K562 (cell line): ENCODE data around the gene CSTB. TPM values are rescaled to one million over a fixed set of nuclear protein-coding genes. Genes with fewer than 3 reads are reported as not detected.

Experiments used
- ATF1 ChIP-seq, 2 experiments: fragments of 450-650 bp in 1 of 2; IDR thresholded peaks; 2 replicates each; pipeline ENCODE4 v1.6.1; 2016; ENCODE audit warnings: missing compliant biosample characterization in 1 of 2, missing genetic modification characterization in 1 of 2
- DMBX1 ChIP-seq: fragments of 250-450 bp; sonication (Bioruptor Pico); IDR thresholded peaks from 2 replicates; pipeline ENCODE4 v1.8.0; 2022; ENCODE audit warnings: inconsistent platforms, mild to moderate bottlenecking, moderate library complexity, borderline replicate concordance
- ELF4 ChIP-seq: fragments of 450-650 bp; formaldehyde crosslinking; IDR thresholded peaks from 2 replicates; pipeline ENCODE4 v1.4.0; 2022; ENCODE audit warnings: missing genetic modification characterization
- EP400 ChIP-seq: fragments of 450-650 bp; IDR thresholded peaks from 2 replicates; pipeline ENCODE4 v1.6.1; 2017; ENCODE audit warnings: antibody characterized with exemption, mild to moderate bottlenecking, moderate library complexity
- ERF ChIP-seq: fragments of 450-650 bp; formaldehyde crosslinking; IDR thresholded peaks from 2 replicates; pipeline ENCODE4 v1.4.0; 2020; ENCODE audit warnings: mild to moderate bottlenecking, mixed read lengths
- ETV1 ChIP-seq: fragments of 450-650 bp; conservative IDR thresholded peaks from 2 replicates; pipeline ENCODE4 v1.6.1; 2016; ENCODE audit warnings: missing genetic modification characterization, control low read depth, low read depth, missing compliant biosample characterization
- HNRNPLL ChIP-seq: fragments of 200-400 bp; formaldehyde crosslinking; IDR thresholded peaks from 2 replicates; pipeline ENCODE4 v1.6.1; 2017; ENCODE audit warnings: low read length, low read depth, mild to moderate bottlenecking; ENCODE audit not compliant: poor library complexity, severe bottlenecking
- LCOR ChIP-seq: sonication (generic); formaldehyde crosslinking; IDR thresholded peaks from 2 replicates; pipeline ENCODE4 v1.8.0; 2022; ENCODE audit warnings: mild to moderate bottlenecking, missing genetic modification reagents
- POLR2B ChIP-seq: fragments of 450-650 bp; IDR thresholded peaks from 2 replicates; pipeline ENCODE4 v1.6.1; 2018; ENCODE audit warnings: low read depth; ENCODE audit not compliant: partially characterized antibody
- RAD21 ChIP-seq, 2 experiments: fragments of 250-450 bp in 1 of 2; fragments of 450-650 bp in 1 of 2; sonication (Bioruptor Pico) in 1 of 2; formaldehyde crosslinking in 1 of 2; IDR thresholded peaks in 1 of 2; conservative IDR thresholded peaks in 1 of 2; 2 replicates each; pipeline versions ENCODE4 v1.4.0 to v1.8.0; 2020 to 2022; ENCODE audit warnings: mild to moderate bottlenecking in 2 of 2, moderate library complexity in 1 of 2
- SNIP1 ChIP-seq: fragments of 450-650 bp; IDR thresholded peaks from 2 replicates; pipeline ENCODE4 v1.7.1; 2017; ENCODE audit warnings: low read depth, mild to moderate bottlenecking
- ZNF586 ChIP-seq: fragments of 450-650 bp; formaldehyde crosslinking; conservative IDR thresholded peaks from 2 replicates; pipeline ENCODE4 v1.4.0; 2020; ENCODE audit warnings: mild to moderate bottlenecking, moderate library complexity
- ZNF76 ChIP-seq: fragments of 250-450 bp; sonication (Bioruptor Pico); IDR thresholded peaks from 2 replicates; pipeline ENCODE4 v1.4.0; 2020; ENCODE audit warnings: mild to moderate bottlenecking, moderate library complexity, borderline replicate concordance
- ZSCAN32 ChIP-seq: fragments of 450-650 bp; formaldehyde crosslinking; IDR thresholded peaks from 2 replicates; pipeline ENCODE4 v1.4.0; 2020; ENCODE audit warnings: mild to moderate bottlenecking, moderate library complexity
- polyA plus RNA-seq, 8 experiments: library from polyadenylated mRNA; depleted of rRNA in 4 of 8; stranded (reverse) in 5 of 8; unstranded in 3 of 8; fragments of >200 nt; fragmentation: Nextera tagmentation in 2 of 8; fragmentation: Illumina TruSeq in 1 of 8; extraction: Ambion mirVana in 2 of 8; extraction: Trizol in 1 of 8; gene quantifications; 2 replicates each; pipeline versions ENCODE4 v1.2.1 to v1.2.3, GENCODE V29; 2011 to 2014; ENCODE audit warnings: inconsistent platforms in 1 of 8, missing spikeins in 1 of 8
- total RNA-seq, 7 experiments: library from RNA; depleted of rRNA in 6 of 7; stranded (reverse); fragments of >200 nt in 6 of 7; fragmentation: Illumina TruSeq in 2 of 7; extraction: Trizol in 2 of 7; gene quantifications; 2 replicates each; pipeline versions ENCODE4 v1.2.1 to v1.2.3, GENCODE V29; 2011 to 2021; ENCODE audit warnings: low replicate concordance in 1 of 7
- TF ChIP-seq, protein P1 (sequence below), 2 experiments: fragments of 450-650 bp; formaldehyde crosslinking in 1 of 2; IDR thresholded peaks; 2 replicates each; pipeline versions ENCODE4 v1.4.0 to v1.6.1; 2014 to 2020; ENCODE audit warnings: mild to moderate bottlenecking in 2 of 2, borderline replicate concordance in 1 of 2, low read depth in 1 of 2
- TF ChIP-seq, protein P2 (sequence below): sonication (generic); formaldehyde crosslinking; IDR thresholded peaks from 2 replicates; pipeline ENCODE4 v1.5.0; 2020; ENCODE audit warnings: missing genetic modification reagents

CSTB gene
- total and polyA plus RNA-seq, 9 of the 15 experiments (the other 6 are each of a cell fraction or from before 2014, with no cell fraction given): 12.4 to 65.0 (median 31.7) TPM

DNA sequence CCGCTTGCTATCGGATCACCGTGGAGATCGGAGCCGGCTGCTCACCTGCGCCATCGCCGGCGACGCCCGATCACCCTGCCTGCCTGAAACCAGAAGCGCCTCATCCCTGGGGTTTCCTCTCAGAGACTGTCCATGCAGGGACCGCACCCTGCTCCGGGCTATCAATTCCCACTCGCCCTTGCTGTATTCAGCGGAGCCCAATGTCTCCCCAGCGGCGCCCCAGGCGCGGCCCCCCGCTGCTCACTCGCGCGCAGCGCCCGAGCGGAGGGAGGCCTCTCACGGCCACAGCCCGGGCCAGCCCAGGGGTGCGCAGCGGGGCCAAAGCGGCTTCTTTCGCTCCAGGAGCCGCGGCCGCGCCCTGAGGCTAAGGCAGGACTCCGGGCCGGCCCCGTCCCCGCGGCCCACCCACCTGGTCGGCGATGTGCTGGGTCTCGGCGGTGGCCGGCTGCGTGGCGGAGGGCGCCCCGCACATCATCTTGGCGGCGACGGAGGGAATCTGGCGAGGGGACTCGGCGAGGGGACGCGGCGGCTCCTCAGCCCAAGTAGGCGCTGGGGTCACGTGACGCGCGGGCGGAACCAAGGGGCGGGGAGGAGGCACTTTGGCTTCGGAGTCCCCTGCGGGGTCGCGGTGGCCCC, at the start of gene CSTB (continued):
- TF ChIP-seq, protein P1, sequence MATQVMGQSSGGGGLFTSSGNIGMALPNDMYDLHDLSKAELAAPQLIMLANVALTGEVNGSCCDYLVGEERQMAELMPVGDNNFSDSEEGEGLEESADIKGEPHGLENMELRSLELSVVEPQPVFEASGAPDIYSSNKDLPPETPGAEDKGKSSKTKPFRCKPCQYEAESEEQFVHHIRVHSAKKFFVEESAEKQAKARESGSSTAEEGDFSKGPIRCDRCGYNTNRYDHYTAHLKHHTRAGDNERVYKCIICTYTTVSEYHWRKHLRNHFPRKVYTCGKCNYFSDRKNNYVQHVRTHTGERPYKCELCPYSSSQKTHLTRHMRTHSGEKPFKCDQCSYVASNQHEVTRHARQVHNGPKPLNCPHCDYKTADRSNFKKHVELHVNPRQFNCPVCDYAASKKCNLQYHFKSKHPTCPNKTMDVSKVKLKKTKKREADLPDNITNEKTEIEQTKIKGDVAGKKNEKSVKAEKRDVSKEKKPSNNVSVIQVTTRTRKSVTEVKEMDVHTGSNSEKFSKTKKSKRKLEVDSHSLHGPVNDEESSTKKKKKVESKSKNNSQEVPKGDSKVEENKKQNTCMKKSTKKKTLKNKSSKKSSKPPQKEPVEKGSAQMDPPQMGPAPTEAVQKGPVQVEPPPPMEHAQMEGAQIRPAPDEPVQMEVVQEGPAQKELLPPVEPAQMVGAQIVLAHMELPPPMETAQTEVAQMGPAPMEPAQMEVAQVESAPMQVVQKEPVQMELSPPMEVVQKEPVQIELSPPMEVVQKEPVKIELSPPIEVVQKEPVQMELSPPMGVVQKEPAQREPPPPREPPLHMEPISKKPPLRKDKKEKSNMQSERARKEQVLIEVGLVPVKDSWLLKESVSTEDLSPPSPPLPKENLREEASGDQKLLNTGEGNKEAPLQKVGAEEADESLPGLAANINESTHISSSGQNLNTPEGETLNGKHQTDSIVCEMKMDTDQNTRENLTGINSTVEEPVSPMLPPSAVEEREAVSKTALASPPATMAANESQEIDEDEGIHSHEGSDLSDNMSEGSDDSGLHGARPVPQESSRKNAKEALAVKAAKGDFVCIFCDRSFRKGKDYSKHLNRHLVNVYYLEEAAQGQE (IDR thresholded peaks at IDR 0.05; ENCODE audit: borderline replicate concordance): peak; percentile 79
- TF ChIP-seq, protein P1 (CRISPR knock-in tag; IDR thresholded peaks at IDR 0.05; ENCODE audit: low read depth): peak; percentile 62; the same call in 1 of the 2 replicates
- TF ChIP-seq RAD21 (CRISPR knock-in tag; conservative IDR thresholded peaks at IDR 0.05 in 1 of 2, IDR thresholded peaks at IDR 0.05 in 1 of 2) (no peak), SNIP1 (no peak), ZNF76 (CRISPR knock-in tag) (peak; percentile 69; the same call in 1 of the 2 replicates), ZNF586 (CRISPR knock-in tag) (no peak), EP400 (peak; percentile 51; the same call in 1 of the 2 replicates), ZSCAN32 (CRISPR knock-in tag) (peak; percentile 21; the same call in 1 of the 2 replicates), HNRNPLL (peak; percentile 51), ERF (CRISPR knock-in tag) (peak; percentile 88; the same call in 1 of the 2 replicates), DMBX1 (CRISPR knock-in tag) (peak; percentile 54; the same call in 1 of the 2 replicates), ELF4 (0 out of 2 replicates have a peak, but pooled peaks have one; percentile 44), ATF1 (CRISPR knock-in tag; IDR thresholded peaks at IDR 0.05) (no peak), ATF1 (tag; IDR thresholded peaks at IDR 0.05) (peak; percentile 80), POLR2B (peak; percentile 55), LCOR (CRISPR knock-in tag) (peak; percentile 17; the same call in 1 of the 2 replicates), ETV1 (no peak)
- TF ChIP-seq, protein P2, sequence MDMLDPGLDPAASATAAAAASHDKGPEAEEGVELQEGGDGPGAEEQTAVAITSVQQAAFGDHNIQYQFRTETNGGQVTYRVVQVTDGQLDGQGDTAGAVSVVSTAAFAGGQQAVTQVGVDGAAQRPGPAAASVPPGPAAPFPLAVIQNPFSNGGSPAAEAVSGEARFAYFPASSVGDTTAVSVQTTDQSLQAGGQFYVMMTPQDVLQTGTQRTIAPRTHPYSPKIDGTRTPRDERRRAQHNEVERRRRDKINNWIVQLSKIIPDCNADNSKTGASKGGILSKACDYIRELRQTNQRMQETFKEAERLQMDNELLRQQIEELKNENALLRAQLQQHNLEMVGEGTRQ (CRISPR knock-in tag): peak; percentile 97
